ENCODE data around the gene CUEDC1.
"Not testable (repeated sequence)": the region's sequence is repeated elsewhere in the genome, so short reads cannot be mapped to it uniquely, and the experiment has no call there.

CUEDC1 gene

GRCh38 chr17:57924677-57925076 is 30.5 kb downstream of the CUEDC1 start:
- no peak overlapping the region for H3K4me3 ChIP-seq (ENCODE audit: control insufficient read depth, low read depth, low read length)
- DNase-seq (ENCODE audit: low read depth), result no peak

GRCh38 chr17:57923182-57923872 is 31.9 kb downstream of the CUEDC1 start:
- TF ChIP-seq CTCF (IDR thresholded peaks at IDR 0.05; ENCODE audit: control insufficient read depth, insufficient read depth, low read depth, low read length, missing control alignments), result no peak
- H3K4me3 ChIP-seq (ENCODE audit: control insufficient read depth, low read depth, low read length), result no peak overlapping the region
- DNase-seq (ENCODE audit: low read depth), result no peak

More at GRCh38 chr17:57924677-57925076, 30.5 kb downstream of the CUEDC1 start:
- TF ChIP-seq CTCF (IDR thresholded peaks at IDR 0.05; ENCODE audit: control insufficient read depth, insufficient read depth, low read depth, low read length, missing control alignments), result no peak

GRCh38 chr17:57922745-57923144 is 32.5 kb downstream of the CUEDC1 start:
- DNase-seq (ENCODE audit: low read depth), result not testable (repeated sequence)

GRCh38 chr17:57920916-57921703 is 34.1 kb downstream of the CUEDC1 start:
- H3K4me3 ChIP-seq (ENCODE audit: control insufficient read depth, low read depth, low read length), result no peak overlapping the region
- TF ChIP-seq CTCF (IDR thresholded peaks at IDR 0.05; ENCODE audit: control insufficient read depth, insufficient read depth, low read depth, low read length, missing control alignments), result no peak
- no peak for DNase-seq (ENCODE audit: low read depth)

More at GRCh38 chr17:57922745-57923144, 32.5 kb downstream of the CUEDC1 start:
- H3K4me3 ChIP-seq (ENCODE audit: control insufficient read depth, low read depth, low read length), result not testable (repeated sequence)

- DNase-seq (ENCODE audit: low read depth), result no peak
- no peak overlapping the region for H3K4me3 ChIP-seq (ENCODE audit: control insufficient read depth, low read depth, low read length)
- no peak for TF ChIP-seq CTCF (IDR thresholded peaks at IDR 0.05; ENCODE audit: control insufficient read depth, insufficient read depth, low read depth, low read length, missing control alignments)
Measured at GRCh38 chr17:57919918-57920317, 35.3 kb downstream of the CUEDC1 start.

GRCh38 chr17:57918017-57918895 is 37.0 kb downstream of the CUEDC1 start:
- no peak for TF ChIP-seq CTCF (IDR thresholded peaks at IDR 0.05; ENCODE audit: control insufficient read depth, insufficient read depth, low read depth, low read length, missing control alignments)
- no peak for DNase-seq (ENCODE audit: low read depth)
- H3K4me3 ChIP-seq (ENCODE audit: control insufficient read depth, low read depth, low read length), result no peak overlapping the region

All from AG09309 (cell line).